ENCODE data around the gene IQCH.
A peak's percentile ranks its signal among the peaks of the same experiment; 100 is the strongest.

Gene IQCH

GRCh38 chr15:67537771-67538170 lies 283.2 kb downstream of the IQCH start:
- no peak for TF ChIP-seq CTCF (conservative IDR thresholded peaks at IDR 0.05; ENCODE audit: low read depth, low read length)
- no peak overlapping the region for H3K4me3 ChIP-seq (ENCODE audit: low read length)
- DNase-seq (ENCODE audit: low read depth) = no peak

GRCh38 chr15:67542420-67543347 lies 288.1 kb downstream of the IQCH start, which contains the start of gene MAP2K5:
TSS of gene MAP2K5 (plus strand) at chr15:67542703. CDS start at chr15:67543336, 633 bp downstream.
- no peak for DNase-seq (ENCODE audit: low read depth)

GRCh38 chr15:67543348-67543718 lies 288.7 kb downstream of the IQCH start:
- DNase-seq (ENCODE audit: low read depth) = no peak
- no peak for TF ChIP-seq CTCF (conservative IDR thresholded peaks at IDR 0.05; ENCODE audit: low read depth, low read length)
- peak overlapping the region; percentile 93 for H3K4me3 ChIP-seq (ENCODE audit: low read length)

More at GRCh38 chr15:67542420-67543347, 288.1 kb downstream of the IQCH start, which contains the start of gene MAP2K5:
- no peak for TF ChIP-seq CTCF (conservative IDR thresholded peaks at IDR 0.05; ENCODE audit: low read depth, low read length)
- peak within 1 kb of the TSS; percentile 93 for H3K4me3 ChIP-seq (ENCODE audit: low read length)

- no peak for TF ChIP-seq CTCF (conservative IDR thresholded peaks at IDR 0.05; ENCODE audit: low read depth, low read length)
- no peak for DNase-seq (ENCODE audit: low read depth)
- H3K4me3 ChIP-seq (ENCODE audit: low read length) = no peak overlapping the region
These were observed 289.9 kb downstream of the IQCH start for GRCh38 chr15:67544475-67544874.

GRCh38 chr15:67545864-67546263 lies 291.3 kb downstream of the IQCH start:
- TF ChIP-seq CTCF (conservative IDR thresholded peaks at IDR 0.05; ENCODE audit: low read depth, low read length) = no peak
- no peak overlapping the region for H3K4me3 ChIP-seq (ENCODE audit: low read length)
- DNase-seq (ENCODE audit: low read depth) = no peak

GRCh38 chr15:67547064-67547463 lies 292.5 kb downstream of the IQCH start:
- no peak overlapping the region for H3K4me3 ChIP-seq (ENCODE audit: low read length)
- DNase-seq (ENCODE audit: low read depth) = no peak
- TF ChIP-seq CTCF (conservative IDR thresholded peaks at IDR 0.05; ENCODE audit: low read depth, low read length) = no peak

- no peak for TF ChIP-seq CTCF (conservative IDR thresholded peaks at IDR 0.05; ENCODE audit: low read depth, low read length)
- DNase-seq (ENCODE audit: low read depth) = no peak
- no peak overlapping the region for H3K4me3 ChIP-seq (ENCODE audit: low read length)
These were observed 293.2 kb downstream of the IQCH start for GRCh38 chr15:67547836-67548235.
